ENCODE results near the gene GTPBP10.

The GTPBP10 gene

DNA sequence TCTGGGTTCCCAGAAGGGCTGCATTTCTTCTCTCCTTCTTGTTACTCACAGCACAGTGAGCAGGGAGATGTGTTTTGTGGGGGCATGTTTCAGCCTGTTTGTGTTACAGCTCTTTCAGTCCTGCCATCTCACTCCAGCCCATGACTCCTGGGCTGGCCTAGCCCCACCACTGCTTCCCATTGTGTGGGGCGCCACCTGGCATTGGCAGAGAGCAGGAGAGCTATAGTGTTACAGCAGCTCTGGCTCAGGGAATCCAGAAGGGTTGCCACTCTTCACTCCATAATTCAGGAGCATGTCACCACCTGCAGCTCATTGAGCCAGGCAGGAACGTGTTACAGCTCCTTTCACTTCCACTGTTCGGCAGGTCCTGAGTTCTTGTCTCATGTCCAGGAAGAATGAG is 86.7 kb downstream of the GTPBP10 start:
- DNase-seq: no peak

Measured in NCI-H446 treated with DMSO at 0.1 percent for 48 hours (cell line).